ENCODE measurements around the gene CREB3L4. TPM values are rescaled to one million over a fixed set of nuclear protein-coding genes. Genes with fewer than 3 reads are reported as not detected.

The CREB3L4 gene
- total and polyA plus RNA-seq, 2 of the 13 experiments (the other 11 are each of a cell fraction or from before 2014, with no cell fraction given): 9.9 to 18.7 TPM

- no peak for TF ChIP-seq BRCA1 (CRISPR knock-in tag; IDR thresholded peaks at IDR 0.05)
- no peak for TF ChIP-seq SP2 (CRISPR knock-in tag; IDR thresholded peaks at IDR 0.05)
- no peak for TF ChIP-seq GPN1 (CRISPR knock-in tag; IDR thresholded peaks at IDR 0.05; ENCODE audit: borderline replicate concordance)
- no peak for TF ChIP-seq HNRNPLL (IDR thresholded peaks at IDR 0.05; ENCODE audit: low read depth, low read length, poor library complexity, severe bottlenecking)
- TF ChIP-seq DNMT1 (CRISPR knock-in tag; IDR thresholded peaks at IDR 0.05): no peak
- TF ChIP-seq ZNF552 (CRISPR knock-in tag; IDR thresholded peaks at IDR 0.05; ENCODE audit: borderline replicate concordance): no peak
- TF ChIP-seq ZNF644 (CRISPR knock-in tag; IDR thresholded peaks at IDR 0.05; ENCODE audit: low read depth): no peak
- TF ChIP-seq ZBTB33 (CRISPR knock-in tag; IDR thresholded peaks at IDR 0.05): peak; percentile 75
- no peak for TF ChIP-seq SMYD3 (CRISPR knock-in tag; IDR thresholded peaks at IDR 0.05)
- no peak for TF ChIP-seq ZFP36L1 (CRISPR knock-in tag; IDR thresholded peaks at IDR 0.05)
- no peak for TF ChIP-seq THAP7 (CRISPR knock-in tag; IDR thresholded peaks at IDR 0.05)
- peak; percentile 83; the same call in 1 of the 2 replicates for TF ChIP-seq ZNF646 (CRISPR knock-in tag; IDR thresholded peaks at IDR 0.05)
- TF ChIP-seq ARHGAP35 (CRISPR knock-in tag; IDR thresholded peaks at IDR 0.05; ENCODE audit: borderline replicate concordance): no peak
Observed at GRCh38 chr1:153945131-153945794, 22.4 kb upstream of the CREB3L4 start (continued).

Measured in HepG2 (cell line).